Measurements from ENCODE around the gene SNAP47. TPM values are rescaled to one million over a fixed set of nuclear protein-coding genes. Genes with fewer than 3 reads are reported as not detected.
"Not testable (repeated sequence)": the region's sequence is repeated elsewhere in the genome, so short reads cannot be mapped to it uniquely, and the experiment has no call there.

SNAP47 gene
- total RNA-seq, 1 donor from 2014 or later = 29.6 TPM

DNA sequence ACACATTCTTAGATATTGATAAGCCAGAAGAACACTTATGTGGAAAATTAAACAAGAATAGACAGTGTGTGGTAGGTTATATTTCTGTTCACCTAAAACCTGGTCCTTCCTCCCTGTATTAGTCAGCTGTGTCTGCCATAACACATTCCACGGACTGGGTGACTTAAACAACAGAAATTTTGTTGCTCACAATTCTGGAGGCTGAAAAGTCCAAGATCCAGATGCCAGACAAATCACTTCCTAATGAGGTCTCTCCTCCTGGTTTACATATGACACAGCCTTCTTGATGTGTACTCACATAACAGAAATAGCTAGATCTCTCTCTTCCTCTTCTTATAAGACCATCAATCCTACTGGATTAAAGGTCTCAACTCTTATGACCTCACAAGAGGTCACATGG is 25.8 kb upstream of the SNAP47 start:
- DNase-seq (ENCODE audit: extremely low spot score, unreplicated experiment) = no peak
- peaks cover 4% of the 10 kb centered on the region for H3K27me3 Mint-ChIP-seq (ENCODE audit: unreplicated experiment)
- H3K36me3 Mint-ChIP-seq (ENCODE audit: unreplicated experiment) = no peaks in the 10 kb centered on the region
- H3K4me3 Mint-ChIP-seq (ENCODE audit: unreplicated experiment) = no peak overlapping the region
- H3K27ac Mint-ChIP-seq (ENCODE audit: unreplicated experiment) = no peak overlapping the region
- TF ChIP-seq, protein P1, sequence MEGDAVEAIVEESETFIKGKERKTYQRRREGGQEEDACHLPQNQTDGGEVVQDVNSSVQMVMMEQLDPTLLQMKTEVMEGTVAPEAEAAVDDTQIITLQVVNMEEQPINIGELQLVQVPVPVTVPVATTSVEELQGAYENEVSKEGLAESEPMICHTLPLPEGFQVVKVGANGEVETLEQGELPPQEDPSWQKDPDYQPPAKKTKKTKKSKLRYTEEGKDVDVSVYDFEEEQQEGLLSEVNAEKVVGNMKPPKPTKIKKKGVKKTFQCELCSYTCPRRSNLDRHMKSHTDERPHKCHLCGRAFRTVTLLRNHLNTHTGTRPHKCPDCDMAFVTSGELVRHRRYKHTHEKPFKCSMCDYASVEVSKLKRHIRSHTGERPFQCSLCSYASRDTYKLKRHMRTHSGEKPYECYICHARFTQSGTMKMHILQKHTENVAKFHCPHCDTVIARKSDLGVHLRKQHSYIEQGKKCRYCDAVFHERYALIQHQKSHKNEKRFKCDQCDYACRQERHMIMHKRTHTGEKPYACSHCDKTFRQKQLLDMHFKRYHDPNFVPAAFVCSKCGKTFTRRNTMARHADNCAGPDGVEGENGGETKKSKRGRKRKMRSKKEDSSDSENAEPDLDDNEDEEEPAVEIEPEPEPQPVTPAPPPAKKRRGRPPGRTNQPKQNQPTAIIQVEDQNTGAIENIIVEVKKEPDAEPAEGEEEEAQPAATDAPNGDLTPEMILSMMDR (IDR thresholded peaks at IDR 0.05) = no peak
- peaks cover 14% of the 10 kb centered on the region for H3K9me3 Mint-ChIP-seq (ENCODE audit: unreplicated experiment)
- H3K4me1 Mint-ChIP-seq (ENCODE audit: unreplicated experiment) = no peaks in the 10 kb centered on the region

DNA sequence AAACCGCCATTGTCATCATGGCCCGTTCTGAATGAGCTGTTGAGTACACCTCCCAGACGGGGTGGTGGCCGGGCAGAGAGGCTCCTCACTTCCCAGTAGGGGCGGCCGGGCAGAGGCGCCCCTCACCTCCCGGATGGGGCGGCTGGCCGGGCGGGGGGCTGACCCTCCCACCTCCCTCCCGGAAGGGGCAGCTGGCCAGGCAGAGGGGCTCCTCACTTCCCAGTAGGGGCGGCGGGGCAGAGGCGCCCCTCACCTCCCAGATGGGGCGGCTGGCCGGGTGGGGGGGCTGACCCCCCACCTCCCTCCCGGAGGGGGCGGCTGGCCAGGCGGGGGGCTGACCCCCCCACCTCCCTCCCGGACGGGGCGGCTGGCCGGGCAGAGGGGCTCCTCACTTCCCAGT is 24.8 kb upstream of the SNAP47 start:
- not testable (repeated sequence) for H3K27me3 Mint-ChIP-seq (ENCODE audit: unreplicated experiment); H3K27ac Mint-ChIP-seq (ENCODE audit: unreplicated experiment); DNase-seq (ENCODE audit: extremely low spot score, unreplicated experiment); H3K4me3 Mint-ChIP-seq (ENCODE audit: unreplicated experiment); H3K4me1 Mint-ChIP-seq (ENCODE audit: unreplicated experiment); H3K36me3 Mint-ChIP-seq (ENCODE audit: unreplicated experiment)
- H3K9me3 Mint-ChIP-seq (ENCODE audit: unreplicated experiment) = peaks cover 20% of the 10 kb centered on the region

DNA sequence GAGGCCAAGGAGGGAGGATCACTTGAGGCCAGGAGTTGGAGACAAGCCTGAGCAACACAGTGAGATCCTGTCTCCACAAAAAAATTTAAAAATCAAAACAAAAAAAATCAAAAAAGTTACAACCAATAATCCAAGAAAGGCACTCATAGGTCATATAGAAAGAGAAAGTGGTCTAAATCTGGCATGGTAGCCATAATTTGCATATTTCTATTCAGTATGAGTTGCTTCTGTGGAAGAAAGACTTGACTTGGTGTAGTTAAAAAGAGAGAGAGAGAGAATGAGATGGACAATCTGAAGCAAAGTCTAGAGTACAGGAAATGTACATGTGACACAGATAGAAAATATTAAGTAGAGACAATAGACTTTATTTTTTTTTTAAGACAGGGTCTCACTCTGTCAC is 22.6 kb upstream of the SNAP47 start:
- Mint-ChIP-seq H3K27me3 (ENCODE audit: unreplicated experiment) (peaks cover 14% of the 10 kb centered on the region), H3K27ac (ENCODE audit: unreplicated experiment) (no peak overlapping the region), H3K4me1 (ENCODE audit: unreplicated experiment) (no peaks in the 10 kb centered on the region), H3K4me3 (ENCODE audit: unreplicated experiment) (no peak overlapping the region), H3K36me3 (ENCODE audit: unreplicated experiment) (no peaks in the 10 kb centered on the region), H3K9me3 (ENCODE audit: unreplicated experiment) (peaks cover 36% of the 10 kb centered on the region)
- DNase-seq (ENCODE audit: extremely low spot score, unreplicated experiment) = no peak
- TF ChIP-seq, protein P1 (IDR thresholded peaks at IDR 0.05) = no peak

DNA sequence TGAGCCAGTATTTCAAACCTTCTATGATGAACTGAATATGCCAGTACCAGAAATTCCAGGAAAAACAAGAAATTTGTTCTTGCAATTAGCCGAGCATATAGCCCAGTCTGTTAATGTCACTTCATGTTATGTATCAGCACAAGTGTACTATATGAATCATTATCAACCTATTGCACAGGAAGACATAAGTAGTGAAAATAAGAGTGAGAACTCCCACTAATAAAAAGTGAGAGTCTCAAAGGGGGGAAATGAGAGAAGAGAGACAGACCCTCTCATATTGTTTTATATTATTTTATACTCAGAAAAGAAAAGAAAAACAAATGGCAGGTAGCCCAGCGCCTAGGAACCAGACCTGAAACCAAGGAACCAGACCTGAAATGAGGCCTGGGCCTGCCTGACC is 16.3 kb upstream of the SNAP47 start:
- Mint-ChIP-seq H3K36me3 (ENCODE audit: unreplicated experiment) (no peaks in the 10 kb centered on the region), H3K27ac (ENCODE audit: unreplicated experiment) (no peak overlapping the region), H3K4me3 (ENCODE audit: unreplicated experiment) (no peak overlapping the region), H3K4me1 (ENCODE audit: unreplicated experiment) (no peaks in the 10 kb centered on the region), H3K9me3 (ENCODE audit: unreplicated experiment) (peaks cover 63% of the 10 kb centered on the region), H3K27me3 (ENCODE audit: unreplicated experiment) (peaks cover 10% of the 10 kb centered on the region)
- TF ChIP-seq, protein P1 (IDR thresholded peaks at IDR 0.05) = no peak
- DNase-seq (ENCODE audit: extremely low spot score, unreplicated experiment) = no peak

DNA sequence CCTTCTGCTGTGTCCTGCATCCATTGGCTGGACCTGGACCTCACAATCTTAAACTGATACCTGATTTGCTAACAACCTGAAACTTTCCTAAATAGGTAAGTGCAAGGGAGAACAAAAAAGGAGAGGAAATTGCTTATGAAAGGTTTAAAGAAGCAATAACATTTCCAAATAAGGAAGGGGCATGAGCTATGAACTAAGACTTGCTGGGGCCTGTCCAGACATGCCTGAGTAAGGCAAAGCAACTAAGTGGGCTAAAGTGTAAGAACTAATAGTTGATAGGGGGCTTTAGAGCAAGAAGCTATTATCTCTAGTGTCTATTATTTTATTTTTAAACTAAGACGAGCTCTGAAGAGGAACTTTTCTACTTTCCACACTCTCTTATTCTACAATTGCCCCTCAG is 11.8 kb upstream of the SNAP47 start:
- Mint-ChIP-seq H3K36me3 (ENCODE audit: unreplicated experiment) (no peaks in the 10 kb centered on the region), H3K27ac (ENCODE audit: unreplicated experiment) (no peak overlapping the region), H3K9me3 (ENCODE audit: unreplicated experiment) (peaks cover 32% of the 10 kb centered on the region), H3K27me3 (ENCODE audit: unreplicated experiment) (peaks cover 8% of the 10 kb centered on the region), H3K4me3 (ENCODE audit: unreplicated experiment) (no peak overlapping the region), H3K4me1 (ENCODE audit: unreplicated experiment) (peaks cover 4% of the 10 kb centered on the region)
- TF ChIP-seq, protein P1 (IDR thresholded peaks at IDR 0.05) = no peak
- DNase-seq (ENCODE audit: extremely low spot score, unreplicated experiment) = no peak

DNA sequence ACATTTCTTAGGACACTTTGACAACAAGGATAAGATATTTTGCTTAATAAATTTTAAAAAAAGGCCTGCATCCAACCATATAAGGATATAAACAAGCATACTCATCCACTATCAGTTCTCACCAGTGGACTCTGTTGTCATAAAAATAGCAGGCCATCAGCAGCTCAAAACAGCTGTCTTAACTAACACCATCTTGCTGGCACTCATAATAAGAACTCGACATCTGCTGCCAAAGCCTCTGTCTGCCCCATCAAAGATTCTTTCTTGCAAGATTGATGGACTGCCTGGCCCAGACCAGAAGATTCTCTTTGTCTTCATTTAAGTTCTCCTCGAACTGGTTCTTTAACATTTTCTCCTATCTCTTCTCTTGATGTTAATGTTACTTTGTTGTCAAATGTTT is 10.2 kb upstream of the SNAP47 start:
- Mint-ChIP-seq H3K27me3 (ENCODE audit: unreplicated experiment) (peaks cover 8% of the 10 kb centered on the region), H3K4me1 (ENCODE audit: unreplicated experiment) (peaks cover 13% of the 10 kb centered on the region), H3K36me3 (ENCODE audit: unreplicated experiment) (no peaks in the 10 kb centered on the region), H3K4me3 (ENCODE audit: unreplicated experiment) (no peak overlapping the region), H3K27ac (ENCODE audit: unreplicated experiment) (no peak overlapping the region), H3K9me3 (ENCODE audit: unreplicated experiment) (peaks cover 27% of the 10 kb centered on the region)
- DNase-seq (ENCODE audit: extremely low spot score, unreplicated experiment) = no peak
- TF ChIP-seq, protein P1 (IDR thresholded peaks at IDR 0.05) = no peak
